ENCODE data around the gene NFATC3. TPM values are rescaled to one million over a fixed set of nuclear protein-coding genes. Genes with fewer than 3 reads are reported as not detected.

Gene NFATC3
- total RNA-seq, 4 donors from 2014 or later, result 28.2 to 49.2 (median 31.9) TPM

- TF ChIP-seq POLR2A (IDR thresholded peaks at IDR 0.05), result no peak
- TF ChIP-seq CTCF (IDR thresholded peaks at IDR 0.05), result no peak
- DNase-seq (ENCODE audit: low spot score in 2 of 2), result no peak
- WGBS, 2 donors, result 89 to 90% methylated on average over 7 of the region's 7 CpGs
- no peak overlapping the region for H3K4me3 ChIP-seq (ENCODE audit: low read depth, poor library complexity, severe bottlenecking)
- intact Hi-C loops (cut with DNase I; ENCODE audit: low total_unique reads), result no loop called here
These were observed 156.9 kb downstream of the NFATC3 start for GRCh38 chr16:68242085-68242484.

DNA sequence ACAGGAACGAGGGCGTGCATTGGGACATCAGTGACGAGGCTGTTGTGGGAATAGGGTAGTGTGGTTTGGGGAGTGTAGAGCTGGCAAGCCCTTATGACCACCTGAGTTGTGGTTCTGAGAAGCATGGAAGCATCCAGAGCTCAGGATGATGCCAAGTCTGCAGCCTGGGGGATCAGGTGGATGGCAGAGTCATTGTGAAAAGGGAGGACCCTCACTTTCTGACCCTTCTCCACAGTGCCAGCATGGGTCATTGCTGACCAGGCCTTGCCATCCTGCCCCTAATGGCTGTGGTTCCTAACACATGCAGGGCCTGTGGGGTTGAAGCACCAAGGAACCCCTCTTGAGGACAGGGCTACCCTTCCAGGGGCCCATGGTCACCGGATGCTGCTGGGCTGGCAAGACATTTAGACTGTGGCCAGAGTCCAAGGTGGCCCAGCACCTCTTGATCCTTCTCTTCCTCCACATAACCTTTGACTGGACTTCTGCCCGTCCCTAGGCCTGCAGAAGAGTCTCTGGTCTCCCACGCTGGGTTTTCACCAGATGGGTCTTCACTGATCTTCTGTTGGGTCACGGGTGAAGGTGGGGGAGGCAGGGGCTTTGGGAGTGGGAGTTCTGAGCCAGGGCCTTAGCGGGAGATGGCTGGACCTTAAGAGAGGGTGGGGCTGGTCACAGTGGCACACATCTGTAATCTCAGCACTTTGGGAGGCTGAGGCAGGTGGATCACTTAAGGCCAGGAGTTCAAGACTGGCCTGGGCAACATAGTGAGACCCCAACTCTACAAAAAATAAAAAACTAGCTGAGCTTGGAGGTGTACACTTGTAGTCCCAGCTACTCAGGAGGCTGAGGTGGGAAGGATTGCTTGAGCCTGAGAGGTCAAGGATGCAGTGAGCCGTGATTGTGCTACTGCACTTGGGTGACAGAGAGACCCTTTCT lies 158.0 kb downstream of the NFATC3 start:
- TF ChIP-seq POLR2A (IDR thresholded peaks at IDR 0.05) (no peak), CTCF (IDR thresholded peaks at IDR 0.05) (no peak)
- WGBS, 2 donors, result 82 to 83% methylated on average over 9 of the region's 9 CpGs
- H3K4me3 ChIP-seq (ENCODE audit: low read depth, poor library complexity, severe bottlenecking), result no peak overlapping the region
- intact Hi-C loops (cut with DNase I; ENCODE audit: low total_unique reads), result no loop called here
- DNase-seq (ENCODE audit: low spot score in 2 of 2), result no peak

- 2 to 7% methylated on average over 9 to 18 of the region's 20 CpGs for WGBS, 2 donors
- intact Hi-C loops (cut with DNase I; ENCODE audit: low total_unique reads), result no loop called here
- peak in 1 of 2 donors; percentile 87 for DNase-seq (ENCODE audit: low spot score in 2 of 2)
- no peak for TF ChIP-seq CTCF (IDR thresholded peaks at IDR 0.05)
- TF ChIP-seq POLR2A (IDR thresholded peaks at IDR 0.05), result no peak
- peak overlapping the region; percentile 85 for H3K4me3 ChIP-seq (ENCODE audit: low read depth, poor library complexity, severe bottlenecking)
These were observed 159.3 kb downstream of the NFATC3 start for GRCh38 chr16:68244481-68244902.

GRCh38 chr16:68244903-68245853 lies 160.0 kb downstream of the NFATC3 start, which contains the start of gene PLA2G15:
TSS of gene PLA2G15 (plus strand) at chr16:68245373. CDS start at chr16:68245427, 54 bp downstream.
- intact Hi-C loops (cut with DNase I; ENCODE audit: low total_unique reads), result loop anchor here (5.0 kb wide), 1 partner anchor 82 kb away; no protein-coding TSS in a partner anchor
- WGBS, 2 donors, result 0 to 2% methylated on average over 49 to 57 of the region's 75 CpGs

More at GRCh38 chr16:68244903-68245853, 160.0 kb downstream of the NFATC3 start, which contains the start of gene PLA2G15:
- peak in 1 of 2 donors; percentile 2 for TF ChIP-seq POLR2A (IDR thresholded peaks at IDR 0.05)
- TF ChIP-seq CTCF (IDR thresholded peaks at IDR 0.05), result no peak
- DNase-seq (ENCODE audit: low spot score in 2 of 2), result peak; percentile 94 to 99
- H3K4me3 ChIP-seq (ENCODE audit: low read depth, poor library complexity, severe bottlenecking), result peak within 1 kb of the TSS; percentile 85
